ENCODE measurements around the gene TMEM167B. TPM values are rescaled to one million over a fixed set of nuclear protein-coding genes. Genes with fewer than 3 reads are reported as not detected.
"Not testable (repeated sequence)": the region's sequence is repeated elsewhere in the genome, so short reads cannot be mapped to it uniquely, and the experiment has no call there.

Gene TMEM167B
- 24.4 TPM for polyA plus RNA-seq (2012; ENCODE audit: missing spikeins)

DNA sequence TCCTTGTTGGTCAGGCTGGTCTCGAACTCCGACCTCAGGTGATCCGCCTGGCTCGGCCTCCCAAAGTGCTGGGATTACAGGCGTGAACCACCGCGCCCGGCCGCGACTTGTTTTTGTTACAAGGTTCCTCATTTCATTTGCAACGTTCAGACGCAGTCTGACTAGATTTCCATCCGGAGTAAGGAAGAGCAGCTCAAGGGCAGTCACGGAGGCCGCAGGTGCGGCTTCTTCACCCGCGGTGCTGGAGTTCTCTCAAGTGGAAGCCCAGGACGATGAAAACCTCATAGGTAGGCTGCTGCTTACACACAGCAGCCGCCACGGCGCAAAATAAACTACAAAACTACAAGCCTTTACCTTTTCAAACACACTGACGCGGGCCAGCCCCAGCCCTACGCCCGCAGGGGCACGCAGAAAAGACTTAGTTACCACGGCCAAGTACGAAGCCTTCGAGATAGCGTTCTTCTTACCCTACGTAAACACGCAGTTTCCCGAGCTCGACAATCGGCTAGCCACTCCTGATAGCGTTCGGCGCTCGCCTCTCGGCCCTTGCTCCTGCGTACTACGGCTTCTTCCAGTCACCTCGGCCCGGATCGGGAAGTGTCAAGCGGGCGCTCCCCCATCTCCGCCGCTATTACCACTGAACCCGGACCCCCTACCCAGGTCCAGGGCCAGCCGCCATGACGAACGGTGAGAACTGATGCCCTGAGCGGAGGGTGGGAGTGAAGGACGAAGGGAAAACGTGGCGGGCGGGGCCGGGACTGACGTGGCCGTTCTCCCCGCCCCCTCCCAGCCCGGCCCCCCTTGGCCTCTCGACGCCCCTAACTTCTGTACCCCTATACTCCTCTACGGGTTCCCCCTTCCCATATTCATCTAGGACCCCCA is at the start of gene TMEM167B:
TSS of gene TMEM167B (plus strand) at position 569 of the 882 bp plus-strand sequence. CDS start at position 678, 109 bp downstream.
- peak; percentile 55; the same call in 1 of the 2 replicates for TF ChIP-seq TAF1 (IDR thresholded peaks at IDR 0.05; ENCODE audit: borderline replicate concordance, low read depth, low read length)
- peak; percentile 51; the same call in 1 of the 2 replicates for TF ChIP-seq POLR2A (IDR thresholded peaks at IDR 0.05; ENCODE audit: low read depth, low read length)
- TF ChIP-seq POLR2AphosphoS5 (IDR thresholded peaks at IDR 0.05; ENCODE audit: low read depth, low read length) = peak; percentile 26; the same call in 1 of the 2 replicates
- peak; percentile 68 for DNase-seq (ENCODE audit: insufficient read length)
- peak; percentile 77 for FAIRE-seq

DNA sequence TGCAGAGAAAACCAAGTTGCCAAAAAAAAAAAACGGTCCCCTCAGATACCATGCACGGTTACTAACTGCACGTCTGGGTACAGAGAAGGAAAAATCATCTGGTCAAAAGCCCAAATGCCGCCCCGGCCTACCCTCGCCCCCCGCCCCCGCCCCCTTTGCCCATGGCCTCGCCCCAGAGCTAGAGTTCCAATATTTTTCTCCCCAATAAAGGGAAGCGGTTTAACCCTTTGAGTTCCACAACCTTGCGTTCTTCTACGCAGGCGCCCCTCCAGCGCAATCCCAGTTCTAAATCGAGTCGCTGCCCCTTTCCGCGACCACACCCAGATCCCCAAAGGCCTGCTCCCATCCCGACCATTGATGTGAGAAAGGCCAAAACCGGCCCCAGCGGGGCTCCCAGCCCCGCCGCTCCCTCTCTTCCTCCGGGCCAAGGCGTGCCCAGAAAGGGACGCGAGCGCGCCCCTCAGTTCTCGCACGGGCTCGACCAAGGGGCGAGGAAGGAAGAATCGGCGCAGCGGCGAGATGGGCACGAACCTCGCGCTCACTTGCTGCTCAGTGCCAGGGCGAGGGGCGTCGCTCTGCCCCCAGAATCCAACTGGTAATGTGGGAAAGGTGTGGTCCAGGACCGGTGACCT is 49.5 kb upstream of the TMEM167B start:
- DNase-seq (ENCODE audit: insufficient read length) (peak; percentile 33), FAIRE-seq (no peak)
- TF ChIP-seq POLR2A (IDR thresholded peaks at IDR 0.05; ENCODE audit: low read depth, low read length) (no peak), POLR2AphosphoS5 (IDR thresholded peaks at IDR 0.05; ENCODE audit: low read depth, low read length) (no peak), TAF1 (IDR thresholded peaks at IDR 0.05; ENCODE audit: borderline replicate concordance, low read depth, low read length) (no peak)

DNA sequence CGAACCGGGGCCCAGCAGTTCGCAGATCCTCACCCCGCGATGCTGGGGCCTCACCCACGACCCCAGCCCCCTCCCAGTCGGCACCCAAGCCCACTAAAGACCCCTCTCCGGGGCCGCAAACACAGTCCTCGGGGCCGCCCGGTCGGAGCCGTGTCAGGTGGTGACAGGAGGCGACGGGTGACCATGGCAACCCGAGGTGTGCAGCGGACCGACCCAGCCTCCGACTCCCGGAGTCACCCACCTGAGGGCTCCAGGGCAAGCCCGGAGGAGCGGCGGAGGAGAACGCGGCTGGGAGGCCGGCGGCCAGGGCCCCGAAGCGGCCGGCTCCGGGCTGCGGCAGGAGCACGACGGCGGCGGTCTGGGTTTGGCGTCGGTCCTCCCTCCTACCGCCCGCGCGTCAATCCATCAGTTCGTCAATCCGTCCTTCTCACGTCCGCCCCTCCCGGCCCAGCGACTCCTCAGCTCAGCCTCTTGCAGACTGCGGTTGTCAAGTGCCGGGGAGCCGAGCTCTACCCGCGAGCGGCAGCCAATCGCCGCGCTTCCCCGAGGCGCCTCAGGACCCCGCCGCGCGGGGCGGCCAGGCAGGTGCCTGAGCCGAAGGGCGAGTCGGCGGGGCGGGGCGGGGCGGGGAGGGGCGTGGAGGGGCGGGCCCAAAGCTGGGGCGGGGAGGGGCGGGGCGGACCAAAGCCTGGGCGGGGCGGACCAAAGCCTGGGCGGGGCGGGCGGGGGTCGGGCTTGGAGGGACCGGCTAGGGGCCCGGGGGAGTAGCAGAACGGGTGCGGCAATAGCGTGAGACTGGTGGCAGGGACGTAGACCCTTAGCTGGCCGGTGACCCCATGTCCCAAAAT is 48.7 kb upstream of the TMEM167B start, which contains the start of gene WDR47:
TSS of gene WDR47 (minus strand) at position 482 of the 848 bp plus-strand sequence. CDS start 18,590 bp downstream, outside the sequence.
- FAIRE-seq (peak; percentile 91), DNase-seq (ENCODE audit: insufficient read length) (peak; percentile 95)
- TF ChIP-seq TAF1 (IDR thresholded peaks at IDR 0.05; ENCODE audit: borderline replicate concordance, low read depth, low read length) (peak; percentile 93), POLR2A (IDR thresholded peaks at IDR 0.05; ENCODE audit: low read depth, low read length) (peak; percentile 99), POLR2AphosphoS5 (IDR thresholded peaks at IDR 0.05; ENCODE audit: low read depth, low read length) (peak; percentile 93)

DNA sequence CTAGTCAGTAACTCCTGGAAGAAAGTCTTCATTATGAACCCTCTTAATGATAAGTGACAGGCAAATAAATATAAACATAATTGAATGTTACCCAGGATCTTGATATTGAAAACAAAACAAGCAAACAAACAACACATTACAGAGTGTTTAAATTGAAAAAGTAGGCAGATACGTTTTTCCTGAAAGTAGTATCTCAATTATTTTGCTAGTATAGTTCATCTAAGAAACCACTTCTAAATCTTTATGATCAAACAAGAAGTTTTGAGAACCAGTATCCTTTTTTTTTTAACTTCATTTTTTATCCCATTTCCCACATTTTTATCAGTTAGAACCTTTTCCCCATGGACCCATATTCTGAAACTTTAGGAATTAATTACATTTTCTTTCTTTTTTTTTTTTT is 45.0 kb upstream of the TMEM167B start:
- TF ChIP-seq TAF1 (IDR thresholded peaks at IDR 0.05; ENCODE audit: borderline replicate concordance, low read depth, low read length) = no peak
- no peak for TF ChIP-seq POLR2A (IDR thresholded peaks at IDR 0.05; ENCODE audit: low read depth, low read length)
- no peak for TF ChIP-seq POLR2AphosphoS5 (IDR thresholded peaks at IDR 0.05; ENCODE audit: low read depth, low read length)
- DNase-seq (ENCODE audit: insufficient read length) (no peak), FAIRE-seq (no peak)

DNA sequence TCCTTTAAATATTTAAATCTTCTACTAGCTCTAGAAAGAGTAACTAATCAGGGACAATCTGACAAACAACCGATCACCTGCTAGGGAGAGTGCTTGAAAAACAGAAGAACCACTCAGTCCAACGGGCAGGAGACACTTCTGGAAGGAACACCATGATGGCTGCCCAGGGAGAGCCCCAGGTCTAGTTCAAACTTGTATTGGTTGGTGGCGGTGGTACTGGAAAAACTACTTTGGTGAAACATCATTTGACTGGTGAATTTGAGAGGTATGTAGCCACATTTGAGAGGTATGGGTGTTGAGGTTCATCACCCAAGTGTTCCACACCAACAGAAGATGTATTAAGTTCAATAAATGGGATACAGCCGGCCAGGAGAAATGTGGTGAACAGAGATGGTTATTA is 43.9 kb upstream of the TMEM167B start:
- TF ChIP-seq POLR2AphosphoS5 (IDR thresholded peaks at IDR 0.05; ENCODE audit: low read depth, low read length) (no peak), POLR2A (IDR thresholded peaks at IDR 0.05; ENCODE audit: low read depth, low read length) (no peak), TAF1 (IDR thresholded peaks at IDR 0.05; ENCODE audit: borderline replicate concordance, low read depth, low read length) (no peak)
- FAIRE-seq (no peak), DNase-seq (ENCODE audit: insufficient read length) (no peak)

DNA sequence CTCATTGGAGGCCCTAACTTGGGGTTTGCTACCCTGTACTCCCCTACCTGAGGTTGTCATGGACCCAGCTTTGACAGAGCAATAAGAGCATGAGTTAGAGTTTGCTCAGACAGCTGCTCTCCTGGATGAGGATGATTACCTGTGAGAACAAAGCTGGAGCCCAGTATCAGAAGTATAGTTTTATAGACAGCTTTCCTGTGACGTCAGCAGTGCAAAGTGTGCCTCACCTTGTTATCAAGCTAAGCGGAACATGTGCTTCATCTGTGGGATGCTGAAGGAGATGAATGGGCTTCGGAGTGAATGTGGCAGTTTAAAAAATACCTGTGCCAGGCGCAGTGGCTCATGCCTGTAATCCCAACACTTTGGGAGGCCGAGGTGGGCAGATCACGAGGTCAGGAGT is 43.2 kb upstream of the TMEM167B start:
- FAIRE-seq (no peak), DNase-seq (ENCODE audit: insufficient read length) (no peak)
- TF ChIP-seq POLR2AphosphoS5 (IDR thresholded peaks at IDR 0.05; ENCODE audit: low read depth, low read length) (no peak), POLR2A (IDR thresholded peaks at IDR 0.05; ENCODE audit: low read depth, low read length) (no peak), TAF1 (IDR thresholded peaks at IDR 0.05; ENCODE audit: borderline replicate concordance, low read depth, low read length) (no peak)

DNA sequence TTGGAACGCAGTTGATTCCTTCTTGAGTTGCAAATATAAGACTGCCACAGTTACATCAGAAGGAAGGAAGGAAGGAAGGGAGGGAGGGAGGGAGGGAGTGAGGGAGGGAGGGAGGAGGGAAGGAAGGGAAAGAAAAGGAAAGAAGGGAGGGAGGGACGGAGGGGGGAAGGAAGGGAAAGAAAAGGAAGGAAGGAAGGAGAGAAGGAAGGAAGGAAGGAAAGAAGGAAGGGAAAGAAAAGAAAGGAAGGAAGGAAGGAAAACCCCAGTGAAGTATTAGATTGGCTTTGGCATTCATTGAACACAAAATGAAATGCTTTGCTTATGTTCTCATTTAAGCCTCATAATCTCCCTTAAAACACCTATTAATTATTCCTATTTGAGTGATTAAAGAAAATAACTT is 42.2 kb upstream of the TMEM167B start:
- TF ChIP-seq POLR2AphosphoS5 (IDR thresholded peaks at IDR 0.05; ENCODE audit: low read depth, low read length) = no peak
- no peak for TF ChIP-seq TAF1 (IDR thresholded peaks at IDR 0.05; ENCODE audit: borderline replicate concordance, low read depth, low read length)
- TF ChIP-seq POLR2A (IDR thresholded peaks at IDR 0.05; ENCODE audit: low read depth, low read length) = no peak
- DNase-seq (ENCODE audit: insufficient read length) (no peak), FAIRE-seq (no peak)

DNA sequence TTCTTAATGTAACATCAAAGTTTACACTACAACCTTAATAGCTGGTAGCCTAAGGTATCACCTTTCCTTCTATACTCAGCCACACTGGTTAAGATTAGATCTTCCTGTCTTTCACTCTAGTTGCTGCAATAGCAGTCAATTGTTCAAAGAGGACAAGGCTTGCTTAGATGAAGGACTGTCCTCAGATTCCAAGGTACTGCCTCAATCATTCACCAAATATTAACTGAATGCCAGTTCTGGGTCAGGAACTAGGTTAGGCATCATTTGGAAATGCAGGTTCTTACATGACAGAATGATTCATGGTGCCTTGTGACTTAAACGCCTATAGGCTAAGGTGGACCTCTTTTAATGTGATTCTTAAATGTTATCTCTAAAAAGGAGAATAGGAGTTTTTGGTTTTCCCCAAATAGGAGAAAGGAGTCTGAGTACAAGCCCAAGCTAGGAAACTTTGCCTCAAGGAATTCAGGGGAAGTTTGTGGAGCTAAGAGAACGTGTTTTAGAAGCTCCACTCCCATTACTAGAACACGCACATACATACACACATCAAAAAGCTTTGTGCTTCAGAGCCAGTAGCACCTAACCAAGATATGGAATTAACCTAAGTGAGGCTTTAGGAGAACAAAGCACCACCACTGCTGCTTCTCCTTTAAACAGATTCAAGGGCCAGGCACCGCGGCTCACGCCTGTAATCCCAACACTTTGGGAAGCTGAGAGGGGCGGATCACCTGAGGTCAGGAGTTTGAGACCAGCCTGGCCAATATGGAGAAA is 40.2 kb upstream of the TMEM167B start:
- DNase-seq (ENCODE audit: insufficient read length) (no peak), FAIRE-seq (no peak)
- TF ChIP-seq POLR2AphosphoS5 (IDR thresholded peaks at IDR 0.05; ENCODE audit: low read depth, low read length) (no peak), TAF1 (IDR thresholded peaks at IDR 0.05; ENCODE audit: borderline replicate concordance, low read depth, low read length) (no peak), POLR2A (IDR thresholded peaks at IDR 0.05; ENCODE audit: low read depth, low read length) (no peak)

DNA sequence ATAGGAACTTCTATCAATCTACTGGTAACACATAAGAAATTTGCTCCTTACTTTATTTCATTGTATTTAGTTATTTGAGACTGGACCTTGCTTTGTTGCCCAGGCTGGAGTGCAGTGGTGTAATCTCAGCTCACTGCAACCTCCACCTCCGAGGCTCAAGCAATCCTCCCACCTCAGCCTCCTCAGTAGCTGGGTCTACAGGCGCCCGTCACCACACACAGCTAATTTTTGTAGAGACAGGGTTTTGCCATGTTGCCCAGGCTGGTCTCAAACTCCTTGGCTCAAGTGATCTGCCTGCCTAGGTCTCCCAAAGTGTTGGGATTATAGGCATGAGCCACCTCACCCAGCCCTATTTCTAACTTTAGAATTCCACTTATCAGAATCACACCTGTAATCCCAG is 38.4 kb upstream of the TMEM167B start:
- FAIRE-seq; DNase-seq (ENCODE audit: insufficient read length): not testable (repeated sequence)

DNA sequence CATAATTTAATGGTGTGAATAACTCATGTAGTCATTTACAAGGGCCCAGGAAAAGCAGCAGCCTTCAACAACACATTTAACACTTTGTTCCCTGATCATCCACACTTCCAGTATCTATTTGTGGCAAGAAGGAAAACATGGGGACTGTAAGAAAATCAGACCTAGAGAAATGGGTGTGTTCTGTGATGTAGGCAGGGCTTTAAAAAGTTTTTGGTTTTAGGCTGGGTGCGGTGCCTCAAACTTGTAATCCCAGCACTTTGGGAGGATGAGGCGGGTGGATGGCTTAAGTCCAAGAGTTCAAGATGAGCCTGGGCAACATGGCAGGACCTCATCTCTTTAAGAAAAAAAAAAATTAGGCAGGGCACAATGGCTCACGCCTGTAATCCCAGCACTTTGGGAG is 34.5 kb upstream of the TMEM167B start:
- TF ChIP-seq POLR2AphosphoS5 (IDR thresholded peaks at IDR 0.05; ENCODE audit: low read depth, low read length) (no peak), TAF1 (IDR thresholded peaks at IDR 0.05; ENCODE audit: borderline replicate concordance, low read depth, low read length) (no peak), POLR2A (IDR thresholded peaks at IDR 0.05; ENCODE audit: low read depth, low read length) (no peak)
- DNase-seq (ENCODE audit: insufficient read length) (no peak), FAIRE-seq (no peak)
